GM21717 (cell line): ENCODE measurements around the gene EYA2.

ENCODE experiments used
- ATAC-seq: cut with Tn5 transposase; IDR thresholded peaks from one replicate; pipeline ENCODE4 v1.9.1; 2021; ENCODE audit warnings: mild to moderate bottlenecking, moderate library complexity; ENCODE audit not compliant: unreplicated experiment

Gene EYA2

GRCh38 chr20:47215653-47216397 lies 321.2 kb downstream of the EYA2 start:
- no peak for ATAC-seq

DNA sequence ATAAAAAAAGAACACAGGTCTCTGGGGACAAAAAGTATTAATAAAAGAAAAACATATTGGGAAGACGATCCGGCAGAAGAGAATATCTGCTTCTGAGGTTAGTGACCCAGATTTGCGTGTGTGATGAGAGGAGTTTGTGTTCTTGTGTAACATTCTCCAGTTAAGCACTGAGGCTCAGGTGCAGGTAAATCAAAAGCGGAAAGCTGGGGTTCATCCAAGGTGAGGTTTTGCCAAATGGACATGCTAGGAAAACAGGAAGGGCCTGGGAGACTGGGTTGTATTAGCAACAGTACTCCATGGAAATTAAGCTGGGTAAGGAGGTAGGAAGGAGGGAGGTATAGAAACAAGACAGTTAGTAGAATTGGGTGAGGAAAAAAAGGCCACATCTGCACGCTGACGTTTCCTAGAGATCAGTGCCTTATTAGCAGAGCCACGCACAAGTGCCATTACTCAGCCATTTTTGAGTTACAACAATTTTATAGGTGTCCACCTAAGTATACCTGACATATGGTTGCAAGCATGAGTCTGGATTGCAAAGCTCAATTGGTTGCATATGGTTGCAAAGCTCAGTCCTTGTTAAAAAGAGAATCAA lies 322.3 kb downstream of the EYA2 start:
- no peak for ATAC-seq

GRCh38 chr20:47217482-47218446 lies 323.1 kb downstream of the EYA2 start:
- ATAC-seq = no peak

DNA sequence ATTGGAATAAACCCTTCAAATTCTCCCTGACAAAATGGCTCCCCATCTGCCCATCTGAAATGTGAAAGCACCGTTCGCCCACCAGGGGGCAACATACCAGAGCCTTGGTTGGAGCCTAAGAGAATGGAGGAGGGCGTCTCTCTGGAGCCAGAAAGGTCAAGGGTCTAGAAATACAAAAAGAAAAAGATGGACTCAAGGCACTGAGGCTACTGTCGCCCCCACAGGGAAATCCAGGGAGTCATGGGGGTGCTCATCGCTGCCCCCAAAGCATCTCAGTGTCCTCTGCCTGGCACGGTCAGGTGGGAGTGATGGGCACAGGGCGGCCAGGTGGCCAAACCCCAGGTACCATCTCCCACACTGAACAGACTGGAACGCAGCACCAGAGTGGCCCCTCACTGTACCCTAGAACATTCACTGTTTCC lies 325.5 kb downstream of the EYA2 start:
- ATAC-seq = no peak

- ATAC-seq = no peak
Measured at GRCh38 chr20:47221036-47221625, 326.5 kb downstream of the EYA2 start.

GRCh38 chr20:47222468-47223119 lies 328.0 kb downstream of the EYA2 start:
- no peak for ATAC-seq

DNA sequence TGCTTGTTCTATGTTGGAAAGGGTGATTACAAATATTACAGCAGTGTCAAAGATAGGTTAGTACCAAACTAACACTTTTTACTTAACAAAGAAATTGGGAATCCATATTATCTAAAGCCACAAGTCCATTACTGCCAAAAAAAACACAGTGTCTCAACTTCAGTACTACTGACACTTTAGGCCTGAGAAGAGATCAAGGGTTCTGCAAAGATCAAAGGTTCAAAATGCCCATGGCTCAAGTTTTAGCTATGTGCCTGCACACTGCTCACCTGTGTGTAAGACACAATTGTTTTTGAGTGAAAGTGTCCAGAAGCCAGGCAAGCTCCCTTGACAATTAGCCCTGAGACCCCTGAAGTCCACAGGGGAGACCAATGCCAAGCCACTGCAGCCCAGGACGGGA lies 329.3 kb downstream of the EYA2 start:
- ATAC-seq = no peak

DNA sequence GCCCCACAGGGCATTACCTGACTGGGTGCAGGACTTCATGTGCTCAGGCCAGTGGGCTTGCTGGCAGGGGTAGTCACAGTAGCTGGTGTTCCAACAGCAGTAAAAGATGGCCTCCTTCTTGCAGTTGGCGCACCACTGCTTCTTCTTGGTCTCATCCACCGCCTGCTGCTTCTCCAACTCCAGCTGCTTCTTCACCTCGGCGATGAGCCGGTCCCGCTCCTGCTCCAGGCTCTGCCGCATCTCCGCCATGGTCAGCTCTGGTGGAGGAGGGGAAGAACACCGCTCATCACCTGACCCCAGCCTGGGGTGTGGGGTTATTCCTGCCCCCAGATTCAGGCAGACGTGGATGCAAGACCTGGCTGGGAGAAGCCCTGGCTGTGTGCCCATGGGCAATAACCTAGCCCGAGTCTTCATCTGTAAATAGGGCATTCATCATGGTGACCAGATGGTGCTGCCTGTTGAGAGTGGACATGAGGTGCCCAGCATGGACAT lies 329.7 kb downstream of the EYA2 start:
- ATAC-seq = no peak

- ATAC-seq = no peak
Measured at GRCh38 chr20:47224857-47225256, 330.2 kb downstream of the EYA2 start.

- ATAC-seq = no peak
Measured at GRCh38 chr20:47225458-47225857, 330.8 kb downstream of the EYA2 start.

GRCh38 chr20:47227119-47227518 lies 332.5 kb downstream of the EYA2 start:
- no peak for ATAC-seq

DNA sequence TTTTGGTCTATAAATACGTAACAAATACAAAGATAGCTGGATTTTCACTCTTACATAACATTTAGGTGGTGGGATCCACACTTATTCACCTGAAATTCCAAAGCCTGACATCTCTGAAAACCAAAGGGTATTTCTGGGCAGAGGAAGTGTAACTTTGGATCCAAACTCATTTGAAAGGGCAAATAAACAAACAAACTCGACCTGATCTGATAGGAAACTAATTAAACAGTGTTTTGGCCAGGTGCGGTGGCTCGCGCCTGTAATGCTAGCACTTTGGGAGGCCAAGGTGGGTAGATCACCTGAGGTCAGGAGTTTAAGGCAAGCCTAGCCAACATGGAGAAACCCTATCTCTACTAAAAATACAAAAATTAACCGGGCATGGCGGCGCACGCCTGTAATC lies 332.9 kb downstream of the EYA2 start:
- no peak for ATAC-seq

GRCh38 chr20:47228654-47229053 lies 334.0 kb downstream of the EYA2 start:
- no peak for ATAC-seq

GRCh38 chr20:47230811-47231256 lies 336.2 kb downstream of the EYA2 start:
- ATAC-seq = no peak

- ATAC-seq = no peak
Measured at GRCh38 chr20:47231382-47232039, 336.9 kb downstream of the EYA2 start.

GRCh38 chr20:47232518-47232917 lies 337.9 kb downstream of the EYA2 start:
- no peak for ATAC-seq

GRCh38 chr20:47233333-47234188 lies 338.9 kb downstream of the EYA2 start:
- ATAC-seq = no peak

DNA sequence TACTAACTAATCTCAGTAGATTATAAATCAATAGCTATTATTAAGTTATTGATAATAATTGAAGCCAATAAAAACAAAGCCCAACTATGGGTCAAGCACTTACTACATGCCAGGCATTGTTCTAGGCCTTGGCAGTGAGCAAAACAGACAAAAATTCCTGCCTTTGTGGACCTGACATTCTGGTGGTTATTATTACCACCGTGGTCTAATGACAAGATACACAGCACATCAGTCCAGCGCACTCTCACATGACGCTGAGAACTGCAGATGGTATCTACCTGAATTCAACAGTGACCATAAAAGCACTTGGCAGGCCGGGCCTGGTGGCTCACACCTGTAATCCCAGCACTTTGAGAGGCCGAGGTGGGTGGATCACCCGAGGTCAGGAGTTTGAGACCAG lies 340.5 kb downstream of the EYA2 start:
- ATAC-seq = no peak
